GM12872 (cell line): ENCODE results near the gene KRTAP3-3.

Experiments used
- TF ChIP-seq, protein P1 (sequence below): IDR thresholded peaks from 3 replicates; pipeline ENCODE4 v1.5.1; 2011; ENCODE audit warnings: low read depth, mild to moderate bottlenecking, low read length, moderate library complexity; ENCODE audit not compliant: insufficient read depth

Gene KRTAP3-3

GRCh38 chr17:40975516-40975915 lies 18.4 kb downstream of the KRTAP3-3 start:
- TF ChIP-seq, protein P1, sequence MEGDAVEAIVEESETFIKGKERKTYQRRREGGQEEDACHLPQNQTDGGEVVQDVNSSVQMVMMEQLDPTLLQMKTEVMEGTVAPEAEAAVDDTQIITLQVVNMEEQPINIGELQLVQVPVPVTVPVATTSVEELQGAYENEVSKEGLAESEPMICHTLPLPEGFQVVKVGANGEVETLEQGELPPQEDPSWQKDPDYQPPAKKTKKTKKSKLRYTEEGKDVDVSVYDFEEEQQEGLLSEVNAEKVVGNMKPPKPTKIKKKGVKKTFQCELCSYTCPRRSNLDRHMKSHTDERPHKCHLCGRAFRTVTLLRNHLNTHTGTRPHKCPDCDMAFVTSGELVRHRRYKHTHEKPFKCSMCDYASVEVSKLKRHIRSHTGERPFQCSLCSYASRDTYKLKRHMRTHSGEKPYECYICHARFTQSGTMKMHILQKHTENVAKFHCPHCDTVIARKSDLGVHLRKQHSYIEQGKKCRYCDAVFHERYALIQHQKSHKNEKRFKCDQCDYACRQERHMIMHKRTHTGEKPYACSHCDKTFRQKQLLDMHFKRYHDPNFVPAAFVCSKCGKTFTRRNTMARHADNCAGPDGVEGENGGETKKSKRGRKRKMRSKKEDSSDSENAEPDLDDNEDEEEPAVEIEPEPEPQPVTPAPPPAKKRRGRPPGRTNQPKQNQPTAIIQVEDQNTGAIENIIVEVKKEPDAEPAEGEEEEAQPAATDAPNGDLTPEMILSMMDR, result no peak

DNA sequence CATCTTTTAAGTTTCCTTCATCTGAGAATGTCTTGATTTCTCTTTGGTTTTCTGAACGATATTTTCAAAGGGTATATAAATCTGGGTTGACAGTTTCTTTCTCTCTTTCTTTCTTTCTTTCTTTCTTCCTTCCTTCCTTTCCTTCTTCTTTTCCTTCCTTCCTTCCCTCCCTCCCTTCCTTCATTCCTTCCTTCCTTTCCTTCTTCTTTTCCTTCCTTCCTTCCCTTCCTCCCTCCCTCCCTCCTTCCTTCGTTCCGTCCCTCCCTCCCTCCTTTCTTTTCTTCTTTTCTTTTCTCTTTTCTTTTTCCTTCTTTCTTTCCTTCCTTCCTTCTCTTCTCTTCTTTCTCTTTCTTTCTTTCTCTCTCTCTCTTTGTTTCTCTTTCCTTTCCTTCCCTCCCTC lies 19.6 kb downstream of the KRTAP3-3 start:
- TF ChIP-seq, protein P1, result no peak

GRCh38 chr17:40967582-40967981 lies 26.4 kb downstream of the KRTAP3-3 start:
- TF ChIP-seq, protein P1, result no peak

DNA sequence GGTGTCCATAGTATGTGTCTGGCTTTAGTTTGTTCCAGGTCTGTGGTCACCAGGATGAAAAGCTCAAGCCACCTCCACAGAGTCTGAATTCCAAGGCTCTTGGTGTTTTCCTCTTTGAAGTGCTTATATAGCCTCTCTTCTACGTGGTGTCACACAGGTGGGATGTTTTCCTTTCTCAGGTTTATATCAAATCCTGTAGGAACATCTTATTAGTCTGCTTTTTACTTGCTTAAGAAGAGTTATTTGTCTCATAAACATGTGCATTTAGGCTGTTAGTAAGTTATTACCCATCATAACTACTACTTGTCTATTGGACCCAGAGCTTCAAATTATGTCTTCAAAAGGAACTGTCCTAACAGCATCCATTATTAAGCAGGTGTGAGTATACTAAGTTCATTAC lies 27.1 kb downstream of the KRTAP3-3 start, which contains the start of gene KRT39:
Gene KRT39, minus strand, starts transcription at position 101 of the 400 bp plus-strand sequence. Its CDS starts 92 bp downstream, at position 9.
- TF ChIP-seq, protein P1, result no peak

- TF ChIP-seq, protein P1, result peak; percentile 68
These were observed 30.1 kb downstream of the KRTAP3-3 start for GRCh38 chr17:40963838-40964237.

DNA sequence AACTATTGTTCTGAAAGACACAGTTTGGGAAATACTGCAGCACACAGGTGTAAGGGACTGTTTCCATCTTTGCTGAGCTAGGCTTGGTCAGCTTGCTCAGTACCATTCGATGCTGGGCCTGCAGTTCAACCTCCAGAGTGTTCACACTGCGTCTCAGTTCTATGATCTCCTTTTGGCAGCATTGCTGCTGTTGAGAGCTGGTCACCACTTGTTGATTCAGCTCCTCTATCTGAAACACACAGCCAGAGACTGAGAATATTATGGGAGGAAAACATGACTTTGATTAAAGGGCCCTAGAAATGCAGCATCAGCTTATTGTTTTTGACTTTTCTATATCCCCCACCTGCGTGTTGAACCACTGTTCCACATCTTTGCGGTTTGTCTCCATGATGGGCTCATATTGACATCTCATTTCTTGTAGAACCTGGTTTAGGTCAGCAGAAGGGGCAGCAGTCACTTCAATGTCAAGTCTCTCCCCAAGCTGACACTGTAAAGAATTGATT lies 31.9 kb downstream of the KRTAP3-3 start:
- TF ChIP-seq, protein P1, result no peak

GRCh38 chr17:40961591-40961990 lies 32.4 kb downstream of the KRTAP3-3 start:
- TF ChIP-seq, protein P1, result no peak
